COLO668 (cell line): Measurements from ENCODE around the gene SPDYE4.
A peak's percentile ranks its signal among the peaks of the same experiment; 100 is the strongest.

Source experiments
- DNase-seq: peaks from one replicate; lab custom pipeline; 2025; ENCODE audit not compliant: unreplicated experiment; lab: John Stamatoyannopoulos, UW

Gene SPDYE4

DNA sequence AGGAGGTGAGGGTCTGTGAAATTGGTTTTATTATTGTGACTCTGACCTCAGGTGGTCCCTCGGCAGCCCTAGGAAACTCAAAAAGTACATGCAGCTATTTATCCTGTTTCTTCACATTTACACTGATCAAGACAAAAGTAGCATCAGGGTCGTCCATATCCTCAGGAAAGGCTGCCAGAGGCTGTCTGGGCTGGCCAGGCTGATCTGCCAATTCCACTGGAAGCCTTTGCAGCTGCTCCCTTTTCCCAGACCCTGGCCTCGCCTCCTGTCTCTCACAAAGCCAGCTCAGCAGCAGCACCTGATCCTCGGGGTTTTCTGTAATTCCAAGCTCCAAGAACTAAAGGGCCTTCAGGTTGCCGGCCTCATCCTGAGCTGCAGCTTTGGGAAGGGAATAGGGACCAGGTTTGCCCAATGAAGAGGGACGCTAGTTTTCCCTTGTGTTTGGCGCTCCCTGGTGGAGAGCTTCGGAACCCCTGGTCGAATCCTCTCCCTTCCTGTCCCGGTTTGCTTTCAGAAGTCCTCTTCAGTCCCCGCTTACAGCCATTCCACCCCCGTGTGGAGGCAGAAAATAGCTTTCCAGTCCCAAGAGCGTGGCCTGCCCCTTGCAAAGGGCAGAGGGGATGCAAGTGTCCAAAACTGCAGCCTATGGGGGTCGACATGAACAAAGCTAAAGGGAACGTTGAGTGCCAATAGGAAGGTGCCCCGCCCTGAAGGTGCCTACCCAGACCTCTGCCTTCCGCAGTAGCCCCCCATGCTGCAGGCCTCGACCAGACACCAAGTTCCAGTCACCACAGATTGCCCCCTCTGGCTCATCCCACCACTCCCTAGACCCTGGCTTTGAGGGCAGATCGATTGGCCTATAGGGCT, 27.4 kb upstream of the SPDYE4 start:
- peak; percentile 38 for DNase-seq

DNA sequence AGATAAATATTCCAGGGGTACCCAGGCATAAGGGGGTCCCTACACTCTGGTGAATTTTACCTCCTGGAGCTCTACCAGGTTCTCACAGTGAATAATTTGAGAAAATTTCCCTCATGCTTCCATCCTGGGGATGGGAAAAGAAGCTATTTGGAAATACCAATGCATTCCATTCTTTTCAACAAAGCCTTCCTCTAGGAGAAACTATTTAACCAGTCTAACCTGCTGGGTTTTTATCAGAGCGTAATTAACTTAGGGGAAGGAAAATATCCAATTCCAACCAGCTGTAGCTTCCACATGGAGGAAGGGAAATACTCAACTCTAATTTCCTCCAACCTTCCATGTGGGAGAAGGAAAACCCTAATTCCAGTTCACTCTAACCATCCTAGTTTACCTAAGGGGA, 23.8 kb upstream of the SPDYE4 start:
- DNase-seq, result no peak

GRCh38 chr17:8781776-8782175, 23.4 kb upstream of the SPDYE4 start:
- DNase-seq, result no peak

DNA sequence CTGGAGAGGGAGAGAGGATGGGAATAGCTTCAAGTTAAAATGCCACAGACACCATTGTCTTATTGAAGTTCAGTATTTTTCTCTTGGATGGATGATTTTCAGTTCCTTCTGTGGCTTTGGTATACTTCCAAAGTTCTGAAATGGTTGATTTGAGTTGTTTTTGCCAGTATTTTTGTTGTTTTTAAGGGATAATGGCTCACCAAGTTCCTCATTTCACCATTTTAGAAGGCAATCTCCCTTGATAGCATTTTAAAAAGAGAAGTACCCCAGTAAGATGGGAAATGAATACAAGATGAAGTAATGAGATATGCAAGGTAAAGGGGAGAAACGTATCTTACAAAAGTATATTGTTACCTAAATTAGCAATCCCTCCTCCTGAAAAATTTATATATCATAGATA, 18.5 kb upstream of the SPDYE4 start:
- no peak for DNase-seq

DNA sequence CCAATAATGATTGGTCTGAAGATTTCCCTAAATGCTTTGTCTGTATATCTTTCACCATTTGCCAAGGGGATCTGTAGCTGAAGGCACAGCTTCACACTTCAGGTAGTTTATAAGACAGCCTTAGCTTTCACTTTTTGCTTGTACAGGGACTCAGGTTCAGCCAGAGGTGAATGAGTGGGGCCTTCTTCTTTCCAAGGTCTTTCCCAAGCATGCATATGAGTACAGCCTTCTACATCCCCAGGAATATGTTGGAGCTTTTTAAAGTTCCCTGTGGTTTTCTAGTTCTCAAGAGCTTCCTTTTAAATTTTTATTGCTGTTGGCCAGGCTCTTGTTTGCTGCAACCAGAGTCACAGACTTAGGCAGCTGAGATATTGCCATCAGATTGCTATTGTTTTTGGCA, 17.9 kb upstream of the SPDYE4 start:
- no peak for DNase-seq

DNA sequence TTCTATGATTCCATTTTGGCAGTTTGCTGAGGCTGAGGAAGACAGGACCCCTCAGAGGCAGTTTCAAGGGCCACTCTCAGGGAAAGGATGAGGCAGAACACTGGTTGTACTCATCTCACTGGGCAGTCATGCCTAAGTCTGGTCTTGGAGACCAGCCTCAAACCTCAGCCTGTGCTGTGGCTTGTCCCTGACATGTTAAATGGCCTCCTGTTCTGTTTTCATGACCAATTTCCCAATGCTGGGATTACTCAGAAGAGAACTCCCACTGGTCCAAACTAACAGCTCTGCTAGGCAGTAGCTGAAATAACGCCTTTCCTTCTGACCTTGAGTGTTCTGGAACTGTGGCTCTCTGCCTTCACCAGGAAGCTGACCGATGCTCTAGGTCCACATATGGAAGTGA, 8.4 kb upstream of the SPDYE4 start:
- DNase-seq, result no peak

DNA sequence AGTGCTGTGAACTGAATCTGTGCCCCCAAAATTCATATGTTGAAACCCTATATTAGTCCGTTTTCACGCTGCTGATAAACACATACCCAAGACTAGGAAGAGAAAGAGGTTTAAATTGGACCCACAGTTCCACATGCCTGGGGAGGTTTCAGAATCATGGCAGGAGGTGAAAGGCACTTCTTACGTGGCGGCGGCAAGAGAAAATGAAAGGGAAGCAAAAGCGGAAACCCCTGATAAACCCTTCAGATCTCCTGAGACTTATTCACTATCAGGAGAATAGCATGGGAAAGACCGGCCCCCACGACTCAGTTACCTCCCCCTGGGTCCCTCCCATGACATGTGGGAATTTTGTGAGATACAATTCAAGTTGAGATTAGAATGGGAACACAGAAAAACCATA, 3.7 kb upstream of the SPDYE4 start:
- no peak for DNase-seq

DNA sequence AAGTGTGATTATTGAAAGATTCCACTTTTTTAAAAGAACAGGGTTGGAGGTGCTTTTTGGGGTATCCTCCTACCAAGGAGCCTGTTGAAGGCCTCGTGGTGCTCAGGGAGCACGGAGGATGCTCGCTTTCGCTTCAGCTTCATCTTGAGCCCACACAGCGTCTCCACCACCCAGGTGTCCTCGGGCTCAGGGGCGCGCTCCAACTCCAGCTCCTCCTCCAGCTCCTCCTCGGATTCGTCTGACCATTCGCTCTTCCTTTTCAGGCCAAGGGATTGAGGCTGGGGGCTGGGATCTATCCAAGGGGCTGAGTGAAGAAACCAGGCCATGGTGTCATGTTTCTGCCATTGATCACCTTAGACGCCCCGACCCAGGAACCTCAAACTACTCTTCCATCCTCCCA, 1.2 kb downstream of the SPDYE4 start:
- DNase-seq, result no peak

DNA sequence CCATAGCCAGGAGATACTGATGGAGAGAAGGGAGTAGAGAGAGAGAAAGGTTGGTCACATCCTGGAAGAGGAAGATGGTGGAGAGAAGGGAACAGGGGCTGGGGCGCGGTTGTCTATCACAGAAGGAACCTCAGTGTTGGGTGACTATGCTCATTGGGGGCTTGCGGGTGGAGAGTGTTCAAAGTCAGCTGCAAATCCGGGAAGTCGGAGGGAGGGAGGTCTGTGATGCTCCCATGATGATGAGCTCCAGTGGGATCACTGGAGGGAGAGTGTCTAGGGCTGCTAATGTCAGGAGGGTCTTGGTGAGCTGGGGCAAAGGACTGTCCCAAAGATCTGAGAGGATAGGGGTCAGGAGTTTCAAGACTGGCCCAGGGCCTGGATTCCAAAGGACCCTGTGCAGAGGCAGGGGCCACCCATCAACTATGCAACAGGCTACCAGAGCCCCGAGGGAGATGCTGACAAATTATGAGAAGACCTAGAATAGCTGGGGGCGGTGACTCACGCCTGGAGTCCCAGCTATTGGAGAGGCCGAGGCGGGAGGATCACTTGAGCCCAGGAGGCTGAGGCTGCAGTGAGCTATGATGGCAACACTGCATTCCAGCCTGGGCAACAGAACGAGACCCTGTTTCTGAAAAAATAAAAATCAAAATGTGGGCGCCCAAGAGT, 2.6 kb downstream of the SPDYE4 start:
- no peak for DNase-seq

GRCh38 chr17:8754890-8755289, 3.5 kb downstream of the SPDYE4 start:
- no peak for DNase-seq

GRCh38 chr17:8753976-8754440, 4.3 kb downstream of the SPDYE4 start:
- no peak for DNase-seq

DNA sequence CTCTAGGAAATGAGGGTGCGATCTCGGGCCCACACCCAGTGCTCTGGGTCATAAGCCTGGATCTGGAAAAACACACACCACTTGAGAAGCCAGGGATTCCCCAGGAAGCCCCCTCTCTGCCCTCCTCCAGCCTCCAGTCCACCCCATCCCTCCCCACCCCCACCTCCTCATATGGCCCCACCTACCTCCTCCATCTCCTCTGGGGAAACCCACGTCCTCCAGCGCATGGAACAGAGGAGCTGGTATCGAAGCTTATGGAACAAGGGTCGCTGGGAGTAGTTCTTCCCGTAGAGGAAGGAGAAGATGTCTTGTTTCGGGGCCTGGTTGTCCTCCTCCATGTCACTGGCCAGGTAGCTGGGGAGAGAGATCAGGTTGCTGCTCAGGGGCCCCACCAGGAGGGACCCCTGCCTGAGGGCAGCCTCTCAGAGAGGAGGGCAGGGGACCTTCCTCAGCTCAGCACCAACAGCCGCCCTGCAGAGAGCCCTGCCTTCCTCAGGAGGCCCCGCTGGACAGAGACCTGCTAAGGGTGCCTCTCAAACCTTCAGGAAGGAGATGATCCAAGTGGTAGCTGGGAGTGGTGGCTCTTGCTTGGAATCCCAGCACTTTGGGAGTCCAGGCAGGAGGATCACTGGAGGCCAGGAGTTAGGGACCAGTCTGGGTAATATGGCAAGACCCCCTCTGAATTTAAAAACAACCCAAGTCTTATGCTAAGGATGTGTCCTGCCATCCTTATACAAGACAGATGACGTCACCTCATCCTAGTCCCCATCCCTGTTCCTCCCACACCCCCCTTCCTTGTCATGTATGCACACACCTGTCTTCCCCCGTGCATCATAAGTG, 5.0 kb downstream of the SPDYE4 start:
- no peak for DNase-seq

GRCh38 chr17:8749616-8750015, 8.7 kb downstream of the SPDYE4 start:
- DNase-seq, result no peak

- no peak for DNase-seq
Observed at GRCh38 chr17:8747742-8748141, 10.6 kb downstream of the SPDYE4 start.

DNA sequence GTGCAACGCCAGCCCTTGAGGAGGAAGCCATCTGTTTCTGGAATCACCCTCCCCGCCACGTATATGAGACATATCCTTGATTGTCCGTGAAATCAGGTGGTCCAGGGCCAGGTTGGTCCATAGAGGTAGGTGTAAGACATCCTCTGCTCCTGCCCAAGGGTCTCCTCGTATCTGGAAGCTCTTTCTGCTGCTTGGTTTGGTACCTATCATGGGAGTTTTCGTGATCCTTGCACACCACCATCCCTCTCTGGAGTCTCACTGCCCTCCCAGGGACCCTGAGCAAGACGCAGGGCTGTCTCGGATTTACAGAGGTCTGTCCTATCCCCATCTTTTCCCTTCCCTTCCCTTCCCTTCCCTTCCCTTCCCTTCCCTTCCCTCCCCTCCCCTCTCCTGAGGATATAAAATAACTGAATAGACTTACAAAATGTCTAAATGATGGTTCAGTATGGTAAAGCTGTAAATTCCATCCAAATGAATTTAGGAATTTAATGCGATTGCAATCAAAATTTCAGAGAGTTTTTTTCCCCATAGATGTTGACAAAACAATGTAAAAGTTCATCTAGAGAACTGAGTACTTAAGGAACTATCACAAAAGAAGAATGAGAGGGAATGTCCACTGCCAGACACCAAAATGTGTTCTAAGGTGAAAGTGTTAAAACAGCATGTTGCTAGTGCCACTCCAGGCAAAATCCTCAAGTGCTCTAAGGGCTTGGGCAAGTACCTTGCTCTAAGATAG, 11.7 kb downstream of the SPDYE4 start:
- DNase-seq, result no peak

DNA sequence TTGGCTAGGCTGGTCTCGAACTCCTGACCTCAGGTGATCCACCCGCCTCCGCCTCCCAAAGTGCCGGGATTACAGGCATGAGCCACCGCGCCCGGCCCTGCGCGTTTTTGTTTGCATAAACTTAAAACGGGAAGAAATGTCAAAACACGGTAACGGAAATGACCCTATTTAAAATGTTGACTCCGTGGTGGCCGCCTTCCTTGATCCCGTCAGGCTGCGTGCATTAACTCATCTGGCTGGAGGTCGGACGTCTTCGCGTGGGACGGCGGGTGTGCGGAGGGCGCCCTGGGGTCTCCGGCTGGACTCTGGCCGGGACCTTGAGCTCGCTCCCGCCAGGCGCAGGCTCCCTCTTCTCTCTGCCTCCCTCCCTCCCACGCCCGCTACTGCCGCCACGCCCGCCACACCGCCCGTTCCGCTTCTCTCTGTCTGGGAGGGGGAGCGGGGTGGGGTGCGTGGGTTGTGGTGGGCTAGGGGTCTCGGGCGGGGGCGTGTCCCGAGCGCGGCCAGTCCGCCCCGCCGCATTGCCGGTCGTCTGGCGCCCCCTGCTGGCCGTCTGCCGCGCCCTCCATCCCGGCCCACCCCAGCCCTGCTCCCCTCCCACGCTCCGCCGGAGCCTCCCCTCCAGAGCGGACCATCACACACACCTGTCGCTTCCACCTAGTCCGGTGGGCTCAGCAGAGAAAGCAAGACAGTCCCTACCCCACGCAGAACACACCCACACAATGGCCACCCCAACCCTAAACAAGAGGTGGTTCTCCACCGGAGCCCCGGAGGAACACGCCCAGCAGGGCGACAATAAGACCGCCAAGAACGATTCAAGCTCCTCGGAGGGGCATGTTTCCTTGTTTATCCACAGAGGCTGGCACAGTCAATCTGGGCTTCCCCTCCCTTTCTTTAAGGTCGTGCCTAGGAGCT, 12.5 kb downstream of the SPDYE4 start:
- DNase-seq, result peak; percentile 23

DNA sequence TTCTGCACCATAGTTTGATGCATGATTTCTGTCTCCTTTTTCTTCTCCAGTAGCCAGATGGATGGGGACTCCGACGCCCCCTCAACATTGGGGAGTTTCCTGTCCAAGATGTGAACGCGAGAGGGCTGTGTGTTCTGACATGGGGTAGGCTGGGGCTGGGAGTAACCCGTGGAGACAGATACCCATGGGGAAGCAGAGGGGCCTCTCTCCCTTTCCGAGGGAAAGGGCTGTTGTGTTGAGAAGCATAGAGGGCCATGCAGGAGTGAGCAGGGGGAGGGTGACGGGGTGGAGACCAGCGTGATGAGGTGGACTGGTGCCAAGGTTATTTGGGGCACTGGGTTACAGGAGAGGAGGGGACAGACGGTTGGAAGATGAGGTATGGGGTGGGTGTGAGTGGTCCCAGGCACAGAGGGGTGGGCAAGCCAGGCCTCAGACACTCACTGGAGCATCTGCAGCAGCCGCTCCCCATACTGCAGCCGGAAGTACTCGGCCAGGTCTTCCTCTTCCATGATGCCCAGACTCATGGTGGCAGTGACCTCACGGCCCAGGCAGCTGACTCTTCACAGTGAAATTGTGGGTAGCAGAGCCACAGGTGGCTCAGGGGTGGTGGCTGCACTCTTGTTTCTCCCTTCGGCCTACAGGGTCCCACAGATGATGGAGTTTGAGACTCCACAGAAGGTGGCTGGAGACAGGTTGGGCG, 14.1 kb downstream of the SPDYE4 start:
- DNase-seq, result no peak

DNA sequence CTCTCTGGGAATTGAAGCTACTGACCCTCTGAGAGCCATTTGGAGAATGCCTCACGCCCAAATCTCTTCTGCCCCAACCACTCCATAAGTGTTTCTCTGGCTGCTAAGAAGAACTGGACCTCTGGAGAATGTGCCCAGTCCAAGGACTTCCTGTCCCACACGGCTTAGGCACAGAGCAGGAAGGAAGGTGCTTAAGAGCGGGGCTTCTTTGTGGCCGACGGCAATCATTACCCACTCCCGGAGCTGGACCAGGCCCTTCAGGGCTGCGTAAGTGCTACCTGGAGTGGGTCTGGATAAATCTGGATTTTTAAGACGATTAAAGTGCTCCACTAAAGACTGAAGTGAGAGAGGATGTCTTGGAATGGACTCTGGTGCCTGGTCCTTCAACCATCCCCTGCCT, 15.5 kb downstream of the SPDYE4 start:
- no peak for DNase-seq

- no peak for DNase-seq
Observed at GRCh38 chr17:8742274-8742673, 16.1 kb downstream of the SPDYE4 start.
